Activated effector memory CD4-positive, alpha-beta T cell treated with anti-CD3 and anti-CD28 coated beads, Interleukin-2, amount 50 U/mL, for 16 hours (primary cell): ENCODE results near the gene FOXO6.

Experiments used
- DNase-seq: peaks from one replicate; pipeline ENCODE4 v3.0.0-alpha.2; 2020

The FOXO6 gene

DNA sequence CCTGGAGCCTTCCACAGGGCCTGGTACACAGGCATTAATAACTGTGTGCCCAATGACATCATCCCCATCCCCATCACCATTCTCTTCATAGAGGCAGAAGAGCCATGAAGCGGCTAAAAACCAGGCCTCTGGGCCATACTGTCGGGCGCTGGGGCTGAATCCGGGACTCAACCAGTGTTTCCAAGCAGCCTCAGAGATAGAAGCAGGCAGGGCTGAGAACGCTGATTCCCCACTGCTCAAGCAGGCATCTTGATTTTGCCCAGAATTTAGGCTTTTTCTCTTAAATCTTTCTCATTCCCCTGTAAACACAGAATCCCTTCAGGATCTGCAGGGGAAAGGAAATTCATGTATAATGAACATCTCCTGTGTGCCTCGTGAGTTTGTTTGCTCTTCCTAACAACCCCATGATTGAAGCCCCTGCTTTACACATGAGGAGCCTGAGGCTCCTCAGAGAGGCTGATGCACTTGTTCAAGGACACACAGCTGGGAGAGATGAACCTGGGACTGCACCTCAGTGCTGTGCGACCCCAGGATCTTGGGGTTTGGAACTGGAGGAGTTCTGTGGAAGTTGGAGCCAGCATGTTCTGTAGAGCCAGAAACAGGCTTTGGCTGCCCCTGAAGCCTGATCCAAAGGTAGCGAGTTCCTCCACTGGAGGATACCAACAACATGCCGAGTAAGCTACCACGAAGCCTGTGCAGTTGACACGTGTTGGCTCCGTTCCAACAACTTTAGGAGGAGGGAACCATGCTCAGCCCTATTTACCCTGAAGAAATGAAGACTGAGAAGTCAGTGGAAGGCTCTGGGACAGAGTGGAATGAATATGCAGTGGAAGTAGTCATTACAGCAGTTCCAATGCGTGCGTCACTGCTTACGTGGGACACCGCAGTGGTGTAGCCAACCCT lies 67.8 kb downstream of the FOXO6 start:
- DNase-seq: no peak

DNA sequence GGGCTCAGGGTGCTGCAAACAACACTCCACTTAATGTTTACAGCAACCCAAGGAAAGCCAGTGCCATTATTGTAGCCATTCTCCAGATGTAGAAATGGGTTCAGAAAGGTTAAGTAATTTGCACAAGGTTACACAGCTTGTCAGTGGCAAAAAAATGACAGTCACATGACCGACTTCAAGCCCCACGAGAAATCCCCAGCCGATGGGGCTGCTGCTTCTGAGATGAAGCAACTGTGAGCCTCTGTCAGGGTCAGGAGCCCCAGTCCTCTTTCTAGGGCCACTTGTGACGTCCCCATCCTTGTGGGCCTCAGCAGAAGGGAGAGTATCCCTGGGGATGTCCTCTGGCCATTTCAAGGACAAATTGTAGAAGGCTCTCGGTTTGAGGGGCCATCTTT lies 68.4 kb downstream of the FOXO6 start:
- no peak for DNase-seq

DNA sequence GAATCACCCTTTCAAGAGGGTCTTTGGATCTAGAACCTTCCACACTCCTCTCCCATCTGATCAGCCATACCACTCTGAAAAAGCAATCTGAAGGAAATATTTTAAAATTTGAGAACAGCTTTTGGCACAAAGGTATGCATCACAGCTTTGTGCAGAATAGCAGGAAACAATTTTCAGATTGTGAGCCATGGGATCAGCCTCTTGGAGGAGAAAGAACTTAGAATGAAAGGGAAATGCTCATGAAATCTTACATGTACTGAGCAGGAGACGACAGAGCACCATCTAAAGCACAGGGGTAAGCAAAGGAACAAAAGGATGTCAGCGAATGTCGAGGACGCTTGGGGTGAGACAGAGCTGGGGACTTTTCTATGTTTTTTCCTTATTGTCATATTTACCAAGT lies 68.8 kb downstream of the FOXO6 start:
- no peak for DNase-seq

DNA sequence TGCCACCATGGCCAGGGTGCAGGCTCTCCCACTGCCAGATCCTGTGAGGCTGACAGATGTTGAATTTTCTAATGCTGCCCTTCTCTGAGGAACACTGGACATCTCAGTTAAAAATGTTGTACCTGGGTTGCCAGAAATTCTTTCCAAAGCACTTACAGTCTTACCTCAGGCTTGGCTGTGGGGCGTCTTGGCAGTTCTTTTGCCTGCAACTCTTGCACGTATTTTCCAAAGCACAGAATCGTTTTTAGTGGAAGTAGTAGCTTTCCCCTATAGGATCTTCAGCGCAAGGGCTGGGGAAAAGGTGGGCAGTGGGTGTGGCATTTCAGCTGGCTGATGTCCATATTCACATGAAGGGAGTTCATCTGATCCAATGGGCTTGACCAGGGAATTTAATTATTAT lies 69.3 kb downstream of the FOXO6 start:
- DNase-seq: no peak

DNA sequence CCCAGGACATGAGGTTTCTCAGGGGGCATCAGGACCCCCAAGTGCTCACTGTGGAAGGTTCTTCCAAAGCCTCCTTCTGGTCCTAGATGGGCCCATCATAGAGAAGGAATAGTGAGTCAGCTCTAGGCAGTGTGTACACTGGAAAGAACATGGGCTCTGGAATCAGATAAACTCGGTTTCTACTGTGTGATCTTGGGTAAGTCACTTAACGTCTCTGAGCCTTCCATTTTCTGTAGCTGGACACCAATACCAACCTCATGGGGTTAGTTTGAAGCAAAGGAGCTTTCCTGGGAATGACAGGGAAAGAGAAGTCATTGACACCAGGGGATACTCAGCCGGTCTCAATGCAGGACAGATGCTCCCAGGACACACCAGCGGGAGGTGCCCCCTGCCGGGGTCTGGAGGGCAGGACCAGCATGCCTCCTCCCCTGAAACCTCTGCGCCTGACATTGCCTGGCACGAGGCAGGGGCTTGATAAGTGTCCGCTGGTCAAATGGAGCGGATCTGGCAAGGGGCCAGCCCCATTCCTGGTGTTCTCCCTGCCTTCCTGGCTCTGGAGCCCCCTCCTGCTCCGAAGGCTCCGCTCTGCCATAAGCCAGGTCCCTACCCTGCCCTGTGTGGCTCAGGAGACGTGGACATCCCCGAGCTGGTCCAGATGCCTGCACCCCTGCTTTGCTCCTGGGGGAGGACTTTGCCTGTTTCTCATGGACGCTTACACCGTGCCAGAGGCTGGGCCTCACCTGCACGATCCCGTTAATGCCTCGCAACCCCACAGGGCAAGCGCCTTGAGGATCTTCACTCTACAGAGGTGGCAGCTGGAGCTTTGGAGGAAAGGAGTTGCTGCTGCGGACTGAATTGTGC lies 70.5 kb downstream of the FOXO6 start:
- no peak for DNase-seq
